ENCODE measurements around the gene C1orf87. TPM values are rescaled to one million over a fixed set of nuclear protein-coding genes. Genes with fewer than 3 reads are reported as not detected.
"Not testable (repeated sequence)": the region's sequence is repeated elsewhere in the genome, so short reads cannot be mapped to it uniquely, and the experiment has no call there.

The C1orf87 gene
- total RNA-seq, 1 experiment from 2014 or later: not detected

GRCh38 chr1:59973719-59974118, 99.9 kb downstream of the C1orf87 start:
- ChIA-PET POLR2A (no interaction called here), CTCF (no interaction called here)
- no peaks in the 10 kb centered on the region for H3K9me3 Mint-ChIP-seq (ENCODE audit: unreplicated experiment)
- H3K27me3 Mint-ChIP-seq (ENCODE audit: insufficient read depth, unreplicated experiment): peaks cover 16% of the 10 kb centered on the region
- no peak for TF ChIP-seq CTCF (IDR thresholded peaks at IDR 0.05; ENCODE audit: insufficient read depth in 1 of 2, low read depth in 1 of 2, low read length in 1 of 2, severe bottlenecking in 1 of 2, unreplicated experiment in 1 of 2)
- no peaks in the 10 kb centered on the region for H3K27me3 ChIP-seq (replicated peaks; ENCODE audit: control insufficient read depth, insufficient read depth, low read length)
- no TSS peak for BruUV-seq (replicated peaks)
- intact Hi-C loops (cut with micrococcal nuclease; ENCODE audit: unreplicated experiment): no loop called here
- no peaks in the 10 kb centered on the region for H3K4me1 ChIP-seq
- H3K27ac Mint-ChIP-seq (ENCODE audit: unreplicated experiment): no peak overlapping the region
- H3K4me3 ChIP-seq (ENCODE audit: low read depth, low read length): no peak overlapping the region
- no peak for DNase-seq
- no peaks in the 10 kb centered on the region for H3K4me1 Mint-ChIP-seq (ENCODE audit: low read depth, unreplicated experiment)
- H3K9me3 ChIP-seq: no peaks in the 10 kb centered on the region
- H3K4me3 Mint-ChIP-seq (ENCODE audit: unreplicated experiment): no peak overlapping the region
- no peaks in the 10 kb centered on the region for H3K36me3 Mint-ChIP-seq (ENCODE audit: insufficient read depth, unreplicated experiment)
- no peaks in the 10 kb centered on the region for H3K36me3 ChIP-seq (ENCODE audit: control insufficient read depth, insufficient read depth, low read length)

GRCh38 chr1:59972216-59972927, 101.2 kb downstream of the C1orf87 start:
- H3K4me3 ChIP-seq (ENCODE audit: low read depth, low read length): no peak overlapping the region
- H3K4me1 ChIP-seq: no peaks in the 10 kb centered on the region
- H3K36me3 ChIP-seq (ENCODE audit: control insufficient read depth, insufficient read depth, low read length): no peaks in the 10 kb centered on the region
- no peaks in the 10 kb centered on the region for H3K36me3 Mint-ChIP-seq (ENCODE audit: insufficient read depth, unreplicated experiment)
- no peaks in the 10 kb centered on the region for H3K9me3 ChIP-seq
- H3K4me1 Mint-ChIP-seq (ENCODE audit: low read depth, unreplicated experiment): no peaks in the 10 kb centered on the region
- no peaks in the 10 kb centered on the region for H3K27me3 ChIP-seq (replicated peaks; ENCODE audit: control insufficient read depth, insufficient read depth, low read length)
- no peak for TF ChIP-seq CTCF (IDR thresholded peaks at IDR 0.05; ENCODE audit: insufficient read depth in 1 of 2, low read depth in 1 of 2, low read length in 1 of 2, severe bottlenecking in 1 of 2, unreplicated experiment in 1 of 2)
- intact Hi-C loops (cut with micrococcal nuclease; ENCODE audit: unreplicated experiment): no loop called here
- H3K27me3 Mint-ChIP-seq (ENCODE audit: insufficient read depth, unreplicated experiment): peaks cover 16% of the 10 kb centered on the region
- CTCF ChIA-PET: no interaction called here
- no TSS peak for BruUV-seq (replicated peaks)
- no peaks in the 10 kb centered on the region for H3K9me3 Mint-ChIP-seq (ENCODE audit: unreplicated experiment)
- H3K27ac Mint-ChIP-seq (ENCODE audit: unreplicated experiment): no peak overlapping the region
- POLR2A ChIA-PET: no interaction called here
- H3K4me3 Mint-ChIP-seq (ENCODE audit: unreplicated experiment): no peak overlapping the region
- DNase-seq: no peak

GRCh38 chr1:59971464-59971911, 102.1 kb downstream of the C1orf87 start:
- peak; percentile 77 for TF ChIP-seq CTCF (IDR thresholded peaks at IDR 0.05; ENCODE audit: insufficient read depth in 1 of 2, low read depth in 1 of 2, low read length in 1 of 2, severe bottlenecking in 1 of 2, unreplicated experiment in 1 of 2)

GRCh38 chr1:59969542-59970175, 103.9 kb downstream of the C1orf87 start:
- CTCF ChIA-PET; H3K4me3 Mint-ChIP-seq (ENCODE audit: unreplicated experiment); H3K27ac Mint-ChIP-seq (ENCODE audit: unreplicated experiment); POLR2A ChIA-PET; H3K36me3 ChIP-seq (ENCODE audit: control insufficient read depth, insufficient read depth, low read length); H3K9me3 ChIP-seq; H3K9me3 Mint-ChIP-seq (ENCODE audit: unreplicated experiment); H3K4me3 ChIP-seq (ENCODE audit: low read depth, low read length); H3K27me3 ChIP-seq (replicated peaks; ENCODE audit: control insufficient read depth, insufficient read depth, low read length); BruUV-seq (replicated peaks); H3K36me3 Mint-ChIP-seq (ENCODE audit: insufficient read depth, unreplicated experiment); DNase-seq; H3K4me1 Mint-ChIP-seq (ENCODE audit: low read depth, unreplicated experiment); H3K4me1 ChIP-seq: not testable (repeated sequence)
- peaks cover 12% of the 10 kb centered on the region for H3K27me3 Mint-ChIP-seq (ENCODE audit: insufficient read depth, unreplicated experiment)
- intact Hi-C loops (cut with micrococcal nuclease; ENCODE audit: unreplicated experiment): loop anchor here (2.0 kb wide), 1 partner anchor 157 kb away; no protein-coding TSS in a partner anchor

More at GRCh38 chr1:59971464-59971911, 102.1 kb downstream of the C1orf87 start:
- DNase-seq: peak; percentile 46 to 71
- Histone ChIP-seq H3K36me3 (ENCODE audit: control insufficient read depth, insufficient read depth, low read length) (no peaks in the 10 kb centered on the region), H3K4me3 (ENCODE audit: low read depth, low read length) (no peak overlapping the region), H3K9me3 (no peaks in the 10 kb centered on the region), H3K27me3 (replicated peaks; ENCODE audit: control insufficient read depth, insufficient read depth, low read length) (no peaks in the 10 kb centered on the region), H3K4me1 (no peaks in the 10 kb centered on the region)
- Mint-ChIP-seq H3K9me3 (ENCODE audit: unreplicated experiment) (no peaks in the 10 kb centered on the region), H3K27ac (ENCODE audit: unreplicated experiment) (no peak overlapping the region), H3K27me3 (ENCODE audit: insufficient read depth, unreplicated experiment) (peaks cover 16% of the 10 kb centered on the region), H3K4me3 (ENCODE audit: unreplicated experiment) (no peak overlapping the region), H3K4me1 (ENCODE audit: low read depth, unreplicated experiment) (no peaks in the 10 kb centered on the region), H3K36me3 (ENCODE audit: insufficient read depth, unreplicated experiment) (no peaks in the 10 kb centered on the region)
- ChIA-PET CTCF (interaction anchor here (0.6 to 1.0 kb wide), 7 partner anchors 19 to 1580 kb away, joined by 3 to 7 read pairs (median 3); no protein-coding TSS in a partner anchor), POLR2A (interaction anchor here (0.6 kb wide), 1 partner anchor 103 kb away, joined by 3 read pairs; no protein-coding TSS in a partner anchor)
- intact Hi-C loops (cut with micrococcal nuclease; ENCODE audit: unreplicated experiment): loop anchor here (2.0 kb wide), 1 partner anchor 155 kb away; no protein-coding TSS in a partner anchor
- BruUV-seq (replicated peaks): no TSS peak

GRCh38 chr1:59968746-59969145, 104.8 kb downstream of the C1orf87 start:
- DNase-seq; H3K4me1 ChIP-seq; H3K4me3 ChIP-seq (ENCODE audit: low read depth, low read length); H3K9me3 Mint-ChIP-seq (ENCODE audit: unreplicated experiment); H3K27me3 Mint-ChIP-seq (ENCODE audit: insufficient read depth, unreplicated experiment); CTCF ChIA-PET; intact Hi-C loops (cut with micrococcal nuclease; ENCODE audit: unreplicated experiment); BruUV-seq (replicated peaks); H3K36me3 ChIP-seq (ENCODE audit: control insufficient read depth, insufficient read depth, low read length); H3K27me3 ChIP-seq (replicated peaks; ENCODE audit: control insufficient read depth, insufficient read depth, low read length); H3K36me3 Mint-ChIP-seq (ENCODE audit: insufficient read depth, unreplicated experiment); H3K4me1 Mint-ChIP-seq (ENCODE audit: low read depth, unreplicated experiment); H3K27ac Mint-ChIP-seq (ENCODE audit: unreplicated experiment); H3K9me3 ChIP-seq; H3K4me3 Mint-ChIP-seq (ENCODE audit: unreplicated experiment); POLR2A ChIA-PET: not testable (repeated sequence)

Data from Caco-2 (cell line).